Body of pancreas (tissue), 4 donors: Measurements from ENCODE around the gene CLASP1. TPM values are rescaled to one million over a fixed set of nuclear protein-coding genes. Genes with fewer than 3 reads are reported as not detected.

Source experiments
- ATAC-seq: fragments of 150-250 bp; one replicate; pipeline ENCODE4 v1.9.1; 2016
- DNase-seq, 4 donors: peaks; one replicate each; pipeline ENCODE4 v3.0.0-alpha.2; 2019
- H3K27ac ChIP-seq, 4 donors: fragments of 200-600 bp; sonication (generic); 1 replicate in 3 of 4; 2 replicates in 1 of 4; pipeline versions ENCODE4 v1.5.1 to v1.6.1; 2016 to 2019; ENCODE audit warnings: mild to moderate bottlenecking in 1 of 4, mixed read lengths in 1 of 4, moderate library complexity in 1 of 4
- H3K27me3 ChIP-seq, 2 donors: fragments of 200-600 bp; sonication (generic); one replicate each; pipeline ENCODE4 v1.6.0; 2016; ENCODE audit warnings: mild to moderate bottlenecking in 1 of 2
- H3K36me3 ChIP-seq, 2 donors: fragments of 200-600 bp; sonication (generic); replicated peaks in 1 of 2; 2 replicates each; pipeline ENCODE4 v1.5.1; 2016; ENCODE audit warnings: low read depth in 2 of 2; ENCODE audit not compliant: insufficient read depth in 1 of 2
- H3K4me1 ChIP-seq: fragments of 200-600 bp; sonication (generic); one replicate; pipeline ENCODE4 v1.6.0; 2016
- H3K4me3 ChIP-seq, 2 donors: fragments of 200-600 bp; sonication (generic); 1 replicate in 1 of 2; 2 replicates in 1 of 2; pipeline ENCODE4 v1.5.1; 2016 to 2019
- H3K9me3 ChIP-seq, 3 donors: fragments of 200-600 bp; sonication (generic); 1 replicate in 2 of 3; 2 replicates in 1 of 3; pipeline ENCODE4 v1.5.1; 2016
- POLR2A ChIP-seq, 3 donors: fragments of 450-650 bp; IDR thresholded peaks; one replicate each; pipeline ENCODE4 v1.6.1; 2016; ENCODE audit warnings: antibody characterized with exemption in 3 of 3, mild to moderate bottlenecking in 2 of 3
- WGBS, 2 donors: methylation state at CpG; one replicate each; pipeline ENCODE4 v1.1.5; 2017; 5-methylcytosine and 5-hydroxymethylcytosine counted together
- intact Hi-C: fragments of 100-400 bp; cut with DNase I; formaldehyde crosslinking; loops from one replicate; pipeline ENCODE4 v1.15.1; 2023
- total RNA-seq, 2 donors: library from RNA; depleted of rRNA; stranded (reverse); fragments of >200 nt; gene quantifications; one replicate each; pipeline ENCODE4 v1.1.0, GENCODE V29; 2016
- TF ChIP-seq, protein P1 (sequence below), 7 experiments: fragments of 450-650 bp in 4 of 7; fragments of 200-600 bp in 3 of 7; sonication (generic) in 3 of 7; IDR thresholded peaks; one replicate each; pipeline ENCODE4 v1.5.1; 2016 to 2019; ENCODE audit warnings: antibody characterized with exemption in 7 of 7

Gene CLASP1
- total RNA-seq, 2 donors from 2014 or later = 28.5 to 44.2 TPM

GRCh38 chr2:121550669-121551068 lies 98.6 kb downstream of the CLASP1 start:
- H3K36me3 ChIP-seq = no peaks in the 10 kb centered on the region
- no peaks in the 10 kb centered on the region for H3K4me1 ChIP-seq
- DNase-seq = no peak
- H3K27me3 ChIP-seq = no peaks in the 10 kb centered on the region
- no peaks in the 10 kb centered on the region for H3K9me3 ChIP-seq
- no peak overlapping the region for H3K4me3 ChIP-seq
- intact Hi-C loops = no loop called here
- no peak for ATAC-seq
- H3K27ac ChIP-seq = no peak overlapping the region
- no peak for TF ChIP-seq POLR2A (IDR thresholded peaks at IDR 0.05)
- TF ChIP-seq, protein P1, sequence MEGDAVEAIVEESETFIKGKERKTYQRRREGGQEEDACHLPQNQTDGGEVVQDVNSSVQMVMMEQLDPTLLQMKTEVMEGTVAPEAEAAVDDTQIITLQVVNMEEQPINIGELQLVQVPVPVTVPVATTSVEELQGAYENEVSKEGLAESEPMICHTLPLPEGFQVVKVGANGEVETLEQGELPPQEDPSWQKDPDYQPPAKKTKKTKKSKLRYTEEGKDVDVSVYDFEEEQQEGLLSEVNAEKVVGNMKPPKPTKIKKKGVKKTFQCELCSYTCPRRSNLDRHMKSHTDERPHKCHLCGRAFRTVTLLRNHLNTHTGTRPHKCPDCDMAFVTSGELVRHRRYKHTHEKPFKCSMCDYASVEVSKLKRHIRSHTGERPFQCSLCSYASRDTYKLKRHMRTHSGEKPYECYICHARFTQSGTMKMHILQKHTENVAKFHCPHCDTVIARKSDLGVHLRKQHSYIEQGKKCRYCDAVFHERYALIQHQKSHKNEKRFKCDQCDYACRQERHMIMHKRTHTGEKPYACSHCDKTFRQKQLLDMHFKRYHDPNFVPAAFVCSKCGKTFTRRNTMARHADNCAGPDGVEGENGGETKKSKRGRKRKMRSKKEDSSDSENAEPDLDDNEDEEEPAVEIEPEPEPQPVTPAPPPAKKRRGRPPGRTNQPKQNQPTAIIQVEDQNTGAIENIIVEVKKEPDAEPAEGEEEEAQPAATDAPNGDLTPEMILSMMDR (IDR thresholded peaks at IDR 0.05) = no peak
- 83 to 93% methylated on average over 2 of the region's 2 CpGs for WGBS, 2 donors

- Histone ChIP-seq H3K9me3 (no peaks in the 10 kb centered on the region), H3K4me1 (no peaks in the 10 kb centered on the region), H3K36me3 (no peaks in the 10 kb centered on the region), H3K4me3 (no peak overlapping the region), H3K27me3 (no peaks in the 10 kb centered on the region), H3K27ac (no peak overlapping the region)
- 91% methylated on average over 5 of the region's 5 CpGs for WGBS, 2 donors
- ATAC-seq (no peak), DNase-seq (no peak)
- TF ChIP-seq, protein P1 (IDR thresholded peaks at IDR 0.05) = no peak
- TF ChIP-seq POLR2A (IDR thresholded peaks at IDR 0.05) = no peak
- intact Hi-C loops = no loop called here
Observed at GRCh38 chr2:121547646-121548045, 101.6 kb downstream of the CLASP1 start.

GRCh38 chr2:121545913-121546312 lies 103.3 kb downstream of the CLASP1 start:
- H3K36me3 ChIP-seq = no peaks in the 10 kb centered on the region
- H3K4me3 ChIP-seq = no peak overlapping the region
- no peaks in the 10 kb centered on the region for H3K27me3 ChIP-seq
- H3K4me1 ChIP-seq = no peaks in the 10 kb centered on the region
- intact Hi-C loops = no loop called here
- no peak overlapping the region for H3K27ac ChIP-seq
- DNase-seq (no peak), ATAC-seq (no peak)
- H3K9me3 ChIP-seq = no peaks in the 10 kb centered on the region
- 93% methylated on average over 2 of the region's 2 CpGs for WGBS, 2 donors
- TF ChIP-seq POLR2A (IDR thresholded peaks at IDR 0.05) = no peak
- TF ChIP-seq, protein P1 (IDR thresholded peaks at IDR 0.05) = no peak

- no peaks in the 10 kb centered on the region for H3K4me1 ChIP-seq
- intact Hi-C loops = no loop called here
- no peak overlapping the region for H3K4me3 ChIP-seq
Observed at GRCh38 chr2:121545257-121545656, 104.0 kb downstream of the CLASP1 start.

GRCh38 chr2:121541495-121541894 lies 107.8 kb downstream of the CLASP1 start:
- WGBS, 2 donors = 78 to 79% methylated on average over 7 of the region's 7 CpGs
- Histone ChIP-seq H3K27ac (no peak overlapping the region), H3K4me1 (no peaks in the 10 kb centered on the region), H3K4me3 (no peak overlapping the region), H3K27me3 (no peaks in the 10 kb centered on the region), H3K9me3 (no peaks in the 10 kb centered on the region), H3K36me3 (no peaks in the 10 kb centered on the region)
- intact Hi-C loops = no loop called here
- no peak for TF ChIP-seq POLR2A (IDR thresholded peaks at IDR 0.05)
- TF ChIP-seq, protein P1 (IDR thresholded peaks at IDR 0.05) = no peak
- ATAC-seq = no peak
- no peak for DNase-seq

More at GRCh38 chr2:121545257-121545656, 104.0 kb downstream of the CLASP1 start:
- H3K27me3 ChIP-seq = no peaks in the 10 kb centered on the region
- H3K9me3 ChIP-seq = no peaks in the 10 kb centered on the region
- H3K27ac ChIP-seq = no peak overlapping the region
- DNase-seq (no peak), ATAC-seq (no peak)
- WGBS, 2 donors = 40 to 51% methylated on average over 7 of the region's 7 CpGs
- TF ChIP-seq, protein P1 (IDR thresholded peaks at IDR 0.05) = no peak
- no peak for TF ChIP-seq POLR2A (IDR thresholded peaks at IDR 0.05)
- H3K36me3 ChIP-seq = no peaks in the 10 kb centered on the region
